Tibial nerve (tissue), 3 donors: ENCODE data around the gene NHEJ1.

Experiments
- CTCF ChIP-seq, 5 experiments: fragments of 200-600 bp in 3 of 5; fragments of 450-650 bp in 2 of 5; sonication (generic) in 3 of 5; IDR thresholded peaks; one replicate each; pipeline ENCODE4 v1.5.1; 2016 to 2019; ENCODE audit warnings: antibody characterized with exemption in 5 of 5, mild to moderate bottlenecking in 3 of 5, moderate library complexity in 2 of 5
- POLR2A ChIP-seq, 2 donors: fragments of 450-650 bp; IDR thresholded peaks; one replicate each; pipeline ENCODE4 v1.6.1; 2017; ENCODE audit warnings: antibody characterized with exemption in 2 of 2, mild to moderate bottlenecking in 2 of 2, moderate library complexity in 2 of 2

- no peak for TF ChIP-seq CTCF (IDR thresholded peaks at IDR 0.05)
- TF ChIP-seq POLR2A (IDR thresholded peaks at IDR 0.05): no peak
These were observed 21.9 kb upstream of the NHEJ1 start for GRCh38 chr2:219182331-219183150.
